SK-N-SH treated with all-trans-retinoic acid at 6 μM for 48 hours (cell line): ENCODE results near the gene NFIB.
A peak's percentile ranks its signal among the peaks of the same experiment; 100 is the strongest.

ENCODE experiments used
- ATAC-seq: fragments of 200-7000 bp; cut with Tn5 transposase; 3 replicates; pipeline ENCODE4 v1.9.1; 2020; ENCODE audit warnings: mild to moderate bottlenecking, moderate library complexity
- ARNTL ChIP-seq: fragments of 450-650 bp; formaldehyde crosslinking; IDR thresholded peaks from 2 replicates; pipeline ENCODE4 v1.5.0; 2020; ENCODE audit warnings: low read depth, mild to moderate bottlenecking, moderate library complexity, borderline replicate concordance
- CSDC2 ChIP-seq: fragments of 250-450 bp; sonication (Bioruptor Pico); IDR thresholded peaks from 2 replicates; pipeline ENCODE4 v1.5.0; 2020; ENCODE audit warnings: mild to moderate bottlenecking, moderate library complexity
- ESRRG ChIP-seq: fragments of 250-450 bp; sonication (Bioruptor Pico); IDR thresholded peaks from 2 replicates; pipeline ENCODE4 v1.6.1; 2021; ENCODE audit warnings: mild to moderate bottlenecking
- GLIS3 ChIP-seq: fragments of 250-450 bp; sonication (Bioruptor Pico); IDR thresholded peaks from 2 replicates; pipeline ENCODE4 v1.5.0; 2020; ENCODE audit warnings: mild to moderate bottlenecking, moderate library complexity
- ISL1 ChIP-seq: fragments of 250-450 bp; sonication (Bioruptor Pico); IDR thresholded peaks from 2 replicates; pipeline ENCODE4 v2.1.2; 2022; ENCODE audit warnings: mild to moderate bottlenecking, moderate library complexity
- OSR1 ChIP-seq: fragments of 250-450 bp; sonication (Bioruptor Pico); IDR thresholded peaks from 2 replicates; pipeline ENCODE4 v1.8.0; 2022; ENCODE audit warnings: moderate library complexity, mild to moderate bottlenecking, inconsistent platforms
- PPARA ChIP-seq: fragments of 250-450 bp; sonication (Bioruptor Pico); IDR thresholded peaks from 2 replicates; pipeline ENCODE4 v1.5.0; 2020; ENCODE audit warnings: mild to moderate bottlenecking, borderline replicate concordance
- SNAI2 ChIP-seq: fragments of 250-450 bp; sonication (Bioruptor Pico); IDR thresholded peaks from 2 replicates; pipeline ENCODE4 v1.5.0; 2020; ENCODE audit warnings: mild to moderate bottlenecking, moderate library complexity
- TCF4 ChIP-seq: fragments of 250-450 bp; sonication (Bioruptor Pico); IDR thresholded peaks from 2 replicates; pipeline ENCODE4 v1.8.0; 2021; ENCODE audit warnings: mild to moderate bottlenecking, moderate library complexity, borderline replicate concordance
- TOX ChIP-seq: fragments of 250-450 bp; sonication (Bioruptor Pico); IDR thresholded peaks from 2 replicates; pipeline ENCODE4 v1.8.0; 2021; ENCODE audit warnings: mild to moderate bottlenecking, moderate library complexity, borderline replicate concordance
- ZC3H10 ChIP-seq: fragments of 250-450 bp; sonication (Bioruptor Pico); IDR thresholded peaks from 2 replicates; pipeline ENCODE4 v1.5.1; 2021; ENCODE audit warnings: mild to moderate bottlenecking, moderate library complexity
- ZFP3 ChIP-seq: fragments of 250-450 bp; sonication (Bioruptor Pico); IDR thresholded peaks from 2 replicates; pipeline ENCODE4 v1.5.0; 2020; ENCODE audit warnings: mild to moderate bottlenecking, moderate library complexity
- ZFP30 ChIP-seq: fragments of 450-650 bp; formaldehyde crosslinking; IDR thresholded peaks from 2 replicates; pipeline ENCODE4 v1.5.0; 2022; ENCODE audit warnings: mild to moderate bottlenecking, moderate library complexity
- ZNF565 ChIP-seq: fragments of 450-650 bp; formaldehyde crosslinking; conservative IDR thresholded peaks from 2 replicates; pipeline ENCODE4 v1.5.0; 2020; ENCODE audit warnings: low read depth, mild to moderate bottlenecking, moderate library complexity
- ZNF70 ChIP-seq: fragments of 450-650 bp; formaldehyde crosslinking; IDR thresholded peaks from 2 replicates; pipeline ENCODE4 v1.5.0; 2020; ENCODE audit warnings: mild to moderate bottlenecking, moderate library complexity
- ZNF8 ChIP-seq: fragments of 450-650 bp; formaldehyde crosslinking; IDR thresholded peaks from 2 replicates; pipeline ENCODE4 v1.5.0; 2020; ENCODE audit warnings: mild to moderate bottlenecking, moderate library complexity
- TF ChIP-seq, protein P1 (sequence below): fragments of 250-450 bp; sonication (Bioruptor Pico); IDR thresholded peaks from 2 replicates; pipeline ENCODE4 v1.8.0; 2020; ENCODE audit warnings: mild to moderate bottlenecking, moderate library complexity, borderline replicate concordance
- TF ChIP-seq, protein P2 (sequence below): fragments of 250-450 bp; sonication (Bioruptor Pico); IDR thresholded peaks from 2 replicates; pipeline ENCODE4 v1.8.0; 2021; ENCODE audit warnings: low read depth, mild to moderate bottlenecking, moderate library complexity, borderline replicate concordance
- TF ChIP-seq, protein P3 (sequence below): fragments of 250-450 bp; sonication (Bioruptor Pico); IDR thresholded peaks from 2 replicates; pipeline ENCODE4 v1.5.1; 2021; ENCODE audit warnings: mild to moderate bottlenecking, moderate library complexity
- TF ChIP-seq, protein P4 (sequence below): fragments of 250-450 bp; sonication (Bioruptor Pico); IDR thresholded peaks from 2 replicates; pipeline ENCODE4 v1.5.0; 2020; ENCODE audit warnings: mild to moderate bottlenecking, moderate library complexity
- TF ChIP-seq, protein P5 (sequence below): fragments of 250-450 bp; sonication (Bioruptor Pico); IDR thresholded peaks from 2 replicates; pipeline ENCODE4 v1.5.1; 2020; ENCODE audit warnings: low read depth, mild to moderate bottlenecking, moderate library complexity

Gene NFIB

DNA sequence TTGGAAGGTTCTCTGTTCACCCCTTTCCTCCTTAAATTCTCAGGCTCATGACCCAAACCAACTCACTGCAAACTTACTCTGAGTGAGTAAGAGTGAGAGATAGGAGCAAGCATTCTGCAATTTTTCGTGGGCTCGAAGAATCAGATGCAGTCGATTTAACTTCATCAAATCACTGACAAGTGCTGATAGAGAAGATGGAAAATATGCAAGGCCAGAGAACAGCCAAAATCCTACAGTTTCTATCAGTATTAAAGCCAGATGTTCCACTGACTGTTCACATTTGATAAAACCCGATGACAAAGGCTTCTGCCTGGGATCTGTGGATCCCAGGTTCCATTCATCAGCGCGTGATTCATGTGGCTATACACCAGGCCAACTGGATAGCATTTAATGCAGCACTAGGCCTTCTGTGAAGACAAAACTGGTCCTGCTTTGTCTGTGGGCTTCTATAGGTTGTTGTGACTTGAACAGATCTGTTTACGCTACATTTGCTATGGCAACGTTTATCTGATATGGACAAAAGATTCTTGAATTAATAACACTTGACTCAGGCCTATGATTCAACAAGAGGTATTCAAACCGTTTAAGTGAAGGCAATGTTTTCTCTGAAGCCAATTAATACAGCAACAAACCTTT, 251.2 kb downstream of the NFIB start:
- peak; percentile 93 for ATAC-seq
- no peak for TF ChIP-seq CSDC2 (CRISPR knock-in tag)
- TF ChIP-seq, protein P1, sequence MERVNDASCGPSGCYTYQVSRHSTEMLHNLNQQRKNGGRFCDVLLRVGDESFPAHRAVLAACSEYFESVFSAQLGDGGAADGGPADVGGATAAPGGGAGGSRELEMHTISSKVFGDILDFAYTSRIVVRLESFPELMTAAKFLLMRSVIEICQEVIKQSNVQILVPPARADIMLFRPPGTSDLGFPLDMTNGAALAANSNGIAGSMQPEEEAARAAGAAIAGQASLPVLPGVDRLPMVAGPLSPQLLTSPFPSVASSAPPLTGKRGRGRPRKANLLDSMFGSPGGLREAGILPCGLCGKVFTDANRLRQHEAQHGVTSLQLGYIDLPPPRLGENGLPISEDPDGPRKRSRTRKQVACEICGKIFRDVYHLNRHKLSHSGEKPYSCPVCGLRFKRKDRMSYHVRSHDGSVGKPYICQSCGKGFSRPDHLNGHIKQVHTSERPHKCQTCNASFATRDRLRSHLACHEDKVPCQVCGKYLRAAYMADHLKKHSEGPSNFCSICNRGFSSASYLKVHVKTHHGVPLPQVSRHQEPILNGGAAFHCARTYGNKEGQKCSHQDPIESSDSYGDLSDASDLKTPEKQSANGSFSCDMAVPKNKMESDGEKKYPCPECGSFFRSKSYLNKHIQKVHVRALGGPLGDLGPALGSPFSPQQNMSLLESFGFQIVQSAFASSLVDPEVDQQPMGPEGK: no peak
- peak; percentile 50; the same call in 1 of the 2 replicates for TF ChIP-seq ISL1 (CRISPR knock-in tag)
- no peak; the same call in 1 of the 2 replicates for TF ChIP-seq SNAI2 (CRISPR knock-in tag)
- TF ChIP-seq, protein P2, sequence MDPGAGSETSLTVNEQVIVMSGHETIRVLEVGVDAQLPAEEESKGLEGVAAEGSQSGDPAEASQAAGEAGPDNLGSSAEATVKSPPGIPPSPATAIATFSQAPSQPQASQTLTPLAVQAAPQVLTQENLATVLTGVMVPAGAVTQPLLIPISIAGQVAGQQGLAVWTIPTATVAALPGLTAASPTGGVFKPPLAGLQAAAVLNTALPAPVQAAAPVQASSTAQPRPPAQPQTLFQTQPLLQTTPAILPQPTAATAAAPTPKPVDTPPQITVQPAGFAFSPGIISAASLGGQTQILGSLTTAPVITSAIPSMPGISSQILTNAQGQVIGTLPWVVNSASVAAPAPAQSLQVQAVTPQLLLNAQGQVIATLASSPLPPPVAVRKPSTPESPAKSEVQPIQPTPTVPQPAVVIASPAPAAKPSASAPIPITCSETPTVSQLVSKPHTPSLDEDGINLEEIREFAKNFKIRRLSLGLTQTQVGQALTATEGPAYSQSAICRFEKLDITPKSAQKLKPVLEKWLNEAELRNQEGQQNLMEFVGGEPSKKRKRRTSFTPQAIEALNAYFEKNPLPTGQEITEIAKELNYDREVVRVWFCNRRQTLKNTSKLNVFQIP (CRISPR knock-in tag): 0 out of 2 replicates have a peak, but pooled peaks have one; percentile 8
- peak; percentile 44; the same call in 1 of the 2 replicates for TF ChIP-seq PPARA (CRISPR knock-in tag)
- TF ChIP-seq, protein P3, sequence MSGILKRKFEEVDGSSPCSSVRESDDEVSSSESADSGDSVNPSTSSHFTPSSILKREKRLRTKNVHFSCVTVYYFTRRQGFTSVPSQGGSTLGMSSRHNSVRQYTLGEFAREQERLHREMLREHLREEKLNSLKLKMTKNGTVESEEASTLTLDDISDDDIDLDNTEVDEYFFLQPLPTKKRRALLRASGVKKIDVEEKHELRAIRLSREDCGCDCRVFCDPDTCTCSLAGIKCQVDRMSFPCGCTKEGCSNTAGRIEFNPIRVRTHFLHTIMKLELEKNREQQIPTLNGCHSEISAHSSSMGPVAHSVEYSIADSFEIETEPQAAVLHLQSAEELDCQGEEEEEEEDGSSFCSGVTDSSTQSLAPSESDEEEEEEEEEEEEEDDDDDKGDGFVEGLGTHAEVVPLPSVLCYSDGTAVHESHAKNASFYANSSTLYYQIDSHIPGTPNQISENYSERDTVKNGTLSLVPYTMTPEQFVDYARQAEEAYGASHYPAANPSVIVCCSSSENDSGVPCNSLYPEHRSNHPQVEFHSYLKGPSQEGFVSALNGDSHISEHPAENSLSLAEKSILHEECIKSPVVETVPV (CRISPR knock-in tag): no peak
- TF ChIP-seq ARNTL: no peak
- 0 out of 2 replicates have a peak, but pooled peaks have one; percentile 2 for TF ChIP-seq ZNF565 (CRISPR knock-in tag)
- peak; percentile 88 for TF ChIP-seq TCF4 (CRISPR knock-in tag)
- TF ChIP-seq ZNF8 (CRISPR knock-in tag): 0 out of 2 replicates have a peak, but pooled peaks have one; percentile 8
- TF ChIP-seq, protein P4, sequence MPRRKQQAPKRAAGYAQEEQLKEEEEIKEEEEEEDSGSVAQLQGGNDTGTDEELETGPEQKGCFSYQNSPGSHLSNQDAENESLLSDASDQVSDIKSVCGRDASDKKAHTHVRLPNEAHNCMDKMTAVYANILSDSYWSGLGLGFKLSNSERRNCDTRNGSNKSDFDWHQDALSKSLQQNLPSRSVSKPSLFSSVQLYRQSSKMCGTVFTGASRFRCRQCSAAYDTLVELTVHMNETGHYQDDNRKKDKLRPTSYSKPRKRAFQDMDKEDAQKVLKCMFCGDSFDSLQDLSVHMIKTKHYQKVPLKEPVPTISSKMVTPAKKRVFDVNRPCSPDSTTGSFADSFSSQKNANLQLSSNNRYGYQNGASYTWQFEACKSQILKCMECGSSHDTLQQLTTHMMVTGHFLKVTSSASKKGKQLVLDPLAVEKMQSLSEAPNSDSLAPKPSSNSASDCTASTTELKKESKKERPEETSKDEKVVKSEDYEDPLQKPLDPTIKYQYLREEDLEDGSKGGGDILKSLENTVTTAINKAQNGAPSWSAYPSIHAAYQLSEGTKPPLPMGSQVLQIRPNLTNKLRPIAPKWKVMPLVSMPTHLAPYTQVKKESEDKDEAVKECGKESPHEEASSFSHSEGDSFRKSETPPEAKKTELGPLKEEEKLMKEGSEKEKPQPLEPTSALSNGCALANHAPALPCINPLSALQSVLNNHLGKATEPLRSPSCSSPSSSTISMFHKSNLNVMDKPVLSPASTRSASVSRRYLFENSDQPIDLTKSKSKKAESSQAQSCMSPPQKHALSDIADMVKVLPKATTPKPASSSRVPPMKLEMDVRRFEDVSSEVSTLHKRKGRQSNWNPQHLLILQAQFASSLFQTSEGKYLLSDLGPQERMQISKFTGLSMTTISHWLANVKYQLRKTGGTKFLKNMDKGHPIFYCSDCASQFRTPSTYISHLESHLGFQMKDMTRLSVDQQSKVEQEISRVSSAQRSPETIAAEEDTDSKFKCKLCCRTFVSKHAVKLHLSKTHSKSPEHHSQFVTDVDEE: peak; percentile 79; the same call in 1 of the 2 replicates
- TF ChIP-seq, all 23 proteins: peak for 7

DNA sequence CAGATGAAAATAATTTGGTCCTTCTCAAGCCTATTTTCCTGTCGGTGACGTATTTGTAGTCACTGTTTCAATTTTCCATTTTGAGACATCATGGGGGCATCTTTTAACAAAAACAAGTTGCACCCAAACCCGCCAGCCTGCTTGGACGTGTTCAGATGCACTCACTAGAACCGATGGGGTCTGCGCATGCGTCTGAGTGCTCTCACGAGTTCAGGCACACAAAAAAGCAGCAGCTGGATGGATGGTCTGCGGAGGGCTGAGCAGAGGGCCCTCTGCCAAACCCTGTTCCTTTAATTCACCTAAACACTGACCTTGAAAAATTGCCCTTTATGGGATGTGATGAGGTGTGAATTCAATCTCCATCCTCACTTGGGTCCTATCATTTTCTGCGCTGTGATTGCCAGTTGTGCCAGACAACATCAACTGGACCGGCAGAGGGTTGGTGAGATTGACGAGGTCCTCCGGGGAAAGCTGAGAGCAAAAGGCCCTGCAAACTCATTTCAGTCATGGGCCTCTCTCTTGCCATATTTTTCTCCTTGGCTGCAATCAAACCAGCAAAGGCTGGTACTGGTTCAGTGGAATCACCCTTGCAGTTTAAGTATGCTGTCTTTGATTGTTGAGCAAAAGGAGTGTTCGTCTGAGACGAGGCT, 251.9 kb downstream of the NFIB start:
- no peak for ATAC-seq
- TF ChIP-seq OSR1: no peak
- no peak for TF ChIP-seq ZFP3 (CRISPR knock-in tag)
- TF ChIP-seq, protein P1: no peak
- TF ChIP-seq, protein P5, sequence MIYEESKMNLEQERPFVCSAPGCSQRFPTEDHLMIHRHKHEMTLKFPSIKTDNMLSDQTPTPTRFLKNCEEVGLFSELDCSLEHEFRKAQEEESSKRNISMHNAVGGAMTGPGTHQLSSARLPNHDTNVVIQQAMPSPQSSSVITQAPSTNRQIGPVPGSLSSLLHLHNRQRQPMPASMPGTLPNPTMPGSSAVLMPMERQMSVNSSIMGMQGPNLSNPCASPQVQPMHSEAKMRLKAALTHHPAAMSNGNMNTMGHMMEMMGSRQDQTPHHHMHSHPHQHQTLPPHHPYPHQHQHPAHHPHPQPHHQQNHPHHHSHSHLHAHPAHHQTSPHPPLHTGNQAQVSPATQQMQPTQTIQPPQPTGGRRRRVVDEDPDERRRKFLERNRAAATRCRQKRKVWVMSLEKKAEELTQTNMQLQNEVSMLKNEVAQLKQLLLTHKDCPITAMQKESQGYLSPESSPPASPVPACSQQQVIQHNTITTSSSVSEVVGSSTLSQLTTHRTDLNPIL (CRISPR knock-in tag): no peak
- TF ChIP-seq ZNF565 (CRISPR knock-in tag): no peak
- TF ChIP-seq, protein P3 (CRISPR knock-in tag): no peak
- no peak for TF ChIP-seq TOX (CRISPR knock-in tag)
- TF ChIP-seq GLIS3 (CRISPR knock-in tag): no peak
- no peak for TF ChIP-seq ZNF70 (CRISPR knock-in tag)
- TF ChIP-seq SNAI2 (CRISPR knock-in tag): no peak
- no peak for TF ChIP-seq ESRRG
- TF ChIP-seq, protein P2 (CRISPR knock-in tag): no peak
- no peak for TF ChIP-seq ZC3H10 (CRISPR knock-in tag)
- TF ChIP-seq ZFP30 (CRISPR knock-in tag): no peak
- TF ChIP-seq ZNF8 (CRISPR knock-in tag): no peak
- TF ChIP-seq CSDC2 (CRISPR knock-in tag): no peak
- no peak for TF ChIP-seq TCF4 (CRISPR knock-in tag)
